ENCODE data around the gene EEF2KMT. TPM values are rescaled to one million over a fixed set of nuclear protein-coding genes. Genes with fewer than 3 reads are reported as not detected.

Gene EEF2KMT
- total and polyA plus RNA-seq, 2 of the 13 experiments (the other 11 are each of a cell fraction or from before 2014, with no cell fraction given) = 10.7 to 26.9 TPM

DNA sequence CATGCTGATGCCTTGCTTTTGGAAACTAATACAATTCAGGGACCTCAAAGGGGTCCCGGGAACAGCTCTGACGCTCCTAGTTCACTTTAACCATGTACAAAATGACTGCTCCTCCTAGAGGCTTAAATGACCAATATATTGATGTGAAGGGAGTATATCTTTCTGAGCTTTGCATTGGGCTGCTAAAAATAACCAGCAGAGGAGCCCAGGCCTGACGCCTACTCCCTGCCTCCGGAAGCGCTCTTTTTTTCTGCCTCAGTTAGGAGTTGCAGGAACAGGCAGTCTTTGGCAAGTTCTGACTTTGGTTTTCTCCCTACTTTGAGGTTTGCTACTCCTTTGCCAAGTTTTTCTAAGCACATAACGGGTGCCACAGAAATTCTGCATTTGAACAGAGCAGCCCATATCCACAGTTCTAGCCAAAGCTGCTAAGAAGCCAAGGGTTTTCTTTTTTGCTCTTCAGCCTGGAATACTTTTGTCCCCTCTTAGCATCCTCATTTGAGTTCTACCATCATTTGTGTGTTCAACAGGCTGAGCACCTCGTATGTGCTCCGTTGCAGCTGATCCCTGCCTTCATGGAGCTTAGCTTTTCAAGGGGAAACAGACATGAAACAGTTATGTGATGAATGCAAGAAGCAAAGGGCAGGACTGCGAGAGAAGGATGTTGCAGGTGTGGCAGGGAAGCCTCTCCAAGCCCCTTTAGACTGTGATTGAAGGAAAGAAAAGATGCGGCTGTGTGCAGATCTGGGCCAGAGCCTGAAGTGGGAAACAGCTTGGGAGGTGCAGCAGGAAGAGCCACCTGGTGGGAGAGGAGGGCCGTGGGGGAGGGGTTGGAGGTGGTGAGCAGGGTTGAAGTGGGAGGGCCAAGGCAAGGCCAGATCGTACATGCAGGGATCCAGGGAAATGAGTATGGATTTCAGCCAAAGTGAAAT is 61.1 kb downstream of the EEF2KMT start (continued):
- TF ChIP-seq ERF (CRISPR knock-in tag; IDR thresholded peaks at IDR 0.05) (no peak; the same call in 1 of the 2 replicates), NFKBIZ (CRISPR knock-in tag; IDR thresholded peaks at IDR 0.05) (no peak), SRSF4 (IDR thresholded peaks at IDR 0.05; ENCODE audit: low read depth, low read length, poor library complexity, severe bottlenecking) (no peak), ZSCAN31 (CRISPR knock-in tag; IDR thresholded peaks at IDR 0.05; ENCODE audit: low read depth) (peak; percentile 69), NCOA1 (CRISPR knock-in tag; IDR thresholded peaks at IDR 0.05) (0 out of 2 replicates have a peak, but pooled peaks have one; percentile 63), ETV6 (CRISPR knock-in tag; conservative IDR thresholded peaks at IDR 0.05) (no peak), HNRNPH1 (optimal IDR thresholded peaks at IDR 0.05; ENCODE audit: low read depth, low read length) (peak; percentile 68), SP4 (CRISPR knock-in tag; IDR thresholded peaks at IDR 0.05) (peak; percentile 25; the same call in 1 of the 2 replicates), ZNF557 (CRISPR knock-in tag; IDR thresholded peaks at IDR 0.05) (no peak), PLRG1 (conservative IDR thresholded peaks at IDR 0.05) (no peak), MEF2D (CRISPR knock-in tag; IDR thresholded peaks at IDR 0.05) (peak; percentile 91), ZNF264 (CRISPR knock-in tag; IDR thresholded peaks at IDR 0.05) (0 out of 2 replicates have a peak, but pooled peaks have one; percentile 51), SIN3A (IDR thresholded peaks at IDR 0.05; ENCODE audit: borderline replicate concordance, low read depth, low read length) (no peak; the same call in 1 of the 2 replicates), SNAPC2 (CRISPR knock-in tag; IDR thresholded peaks at IDR 0.05) (peak; percentile 78; the same call in 1 of the 2 replicates), ZNF460 (CRISPR knock-in tag; IDR thresholded peaks at IDR 0.05; ENCODE audit: borderline replicate concordance) (no peak), ZNF556 (CRISPR knock-in tag; IDR thresholded peaks at IDR 0.05; ENCODE audit: borderline replicate concordance) (0 out of 2 replicates have a peak, but pooled peaks have one; percentile 5), ZNF724P (CRISPR knock-in tag; IDR thresholded peaks at IDR 0.05; ENCODE audit: borderline replicate concordance) (no peak), ISX (CRISPR knock-in tag; conservative IDR thresholded peaks at IDR 0.05) (no peak), NFATC3 (CRISPR knock-in tag; IDR thresholded peaks at IDR 0.05) (no peak), BRCA1 (CRISPR knock-in tag; IDR thresholded peaks at IDR 0.05) (no peak; the same call in 1 of the 2 replicates), ARID2 (CRISPR knock-in tag; IDR thresholded peaks at IDR 0.05; ENCODE audit: borderline replicate concordance) (peak; percentile 89; the same call in 1 of the 2 replicates), MLLT10 (CRISPR knock-in tag; IDR thresholded peaks at IDR 0.05) (no peak)
- TF ChIP-seq, protein P1, sequence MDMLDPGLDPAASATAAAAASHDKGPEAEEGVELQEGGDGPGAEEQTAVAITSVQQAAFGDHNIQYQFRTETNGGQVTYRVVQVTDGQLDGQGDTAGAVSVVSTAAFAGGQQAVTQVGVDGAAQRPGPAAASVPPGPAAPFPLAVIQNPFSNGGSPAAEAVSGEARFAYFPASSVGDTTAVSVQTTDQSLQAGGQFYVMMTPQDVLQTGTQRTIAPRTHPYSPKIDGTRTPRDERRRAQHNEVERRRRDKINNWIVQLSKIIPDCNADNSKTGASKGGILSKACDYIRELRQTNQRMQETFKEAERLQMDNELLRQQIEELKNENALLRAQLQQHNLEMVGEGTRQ (IDR thresholded peaks at IDR 0.05; ENCODE audit: low read depth, low read length) = 0 out of 2 replicates have a peak, but pooled peaks have one; percentile 9
- TF ChIP-seq, protein P1 (CRISPR knock-in tag; IDR thresholded peaks at IDR 0.05; ENCODE audit: borderline replicate concordance) = no peak
- TF ChIP-seq, protein P2, sequence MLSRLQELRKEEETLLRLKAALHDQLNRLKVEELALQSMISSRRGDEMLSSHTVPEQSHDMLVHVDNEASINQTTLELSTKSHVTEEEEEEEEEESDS (CRISPR knock-in tag; IDR thresholded peaks at IDR 0.05; ENCODE audit: borderline replicate concordance) = no peak
- TF ChIP-seq, protein P3, sequence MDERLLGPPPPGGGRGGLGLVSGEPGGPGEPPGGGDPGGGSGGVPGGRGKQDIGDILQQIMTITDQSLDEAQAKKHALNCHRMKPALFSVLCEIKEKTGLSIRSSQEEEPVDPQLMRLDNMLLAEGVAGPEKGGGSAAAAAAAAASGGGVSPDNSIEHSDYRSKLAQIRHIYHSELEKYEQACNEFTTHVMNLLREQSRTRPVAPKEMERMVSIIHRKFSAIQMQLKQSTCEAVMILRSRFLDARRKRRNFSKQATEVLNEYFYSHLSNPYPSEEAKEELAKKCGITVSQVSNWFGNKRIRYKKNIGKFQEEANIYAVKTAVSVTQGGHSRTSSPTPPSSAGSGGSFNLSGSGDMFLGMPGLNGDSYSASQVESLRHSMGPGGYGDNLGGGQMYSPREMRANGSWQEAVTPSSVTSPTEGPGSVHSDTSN (CRISPR knock-in tag; IDR thresholded peaks at IDR 0.05) = no peak
- TF ChIP-seq, protein P4, sequence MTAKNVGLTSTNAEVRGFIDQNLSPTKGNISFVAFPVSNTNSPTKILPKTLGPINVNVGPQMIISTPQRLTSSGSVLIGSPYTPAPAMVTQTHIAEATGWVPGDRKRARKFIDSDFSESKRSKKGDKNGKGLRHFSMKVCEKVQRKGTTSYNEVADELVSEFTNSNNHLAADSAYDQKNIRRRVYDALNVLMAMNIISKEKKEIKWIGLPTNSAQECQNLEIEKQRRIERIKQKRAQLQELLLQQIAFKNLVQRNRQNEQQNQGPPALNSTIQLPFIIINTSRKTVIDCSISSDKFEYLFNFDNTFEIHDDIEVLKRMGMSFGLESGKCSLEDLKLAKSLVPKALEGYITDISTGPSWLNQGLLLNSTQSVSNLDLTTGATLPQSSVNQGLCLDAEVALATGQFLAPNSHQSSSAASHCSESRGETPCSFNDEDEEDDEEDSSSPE (CRISPR knock-in tag; IDR thresholded peaks at IDR 0.05) = 0 out of 2 replicates have a peak, but pooled peaks have one; percentile 14
